CD4-positive, alpha-beta T cell treated with Interleukin-10 for 1 hour (primary cell): Measurements from ENCODE around the gene XXYLT1.
A peak's percentile ranks its signal among the peaks of the same experiment; 100 is the strongest.

ENCODE experiments used
- DNase-seq: peaks from one replicate; pipeline ENCODE4 v3.0.0-alpha.2; 2020

Gene XXYLT1

GRCh38 chr3:195147649-195148080 lies 123.3 kb downstream of the XXYLT1 start:
- peak; percentile 35 for DNase-seq

- no peak for DNase-seq
Observed at GRCh38 chr3:195146131-195146530, 124.8 kb downstream of the XXYLT1 start.

- DNase-seq, result no peak
Observed at GRCh38 chr3:195145579-195145978, 125.4 kb downstream of the XXYLT1 start.

DNA sequence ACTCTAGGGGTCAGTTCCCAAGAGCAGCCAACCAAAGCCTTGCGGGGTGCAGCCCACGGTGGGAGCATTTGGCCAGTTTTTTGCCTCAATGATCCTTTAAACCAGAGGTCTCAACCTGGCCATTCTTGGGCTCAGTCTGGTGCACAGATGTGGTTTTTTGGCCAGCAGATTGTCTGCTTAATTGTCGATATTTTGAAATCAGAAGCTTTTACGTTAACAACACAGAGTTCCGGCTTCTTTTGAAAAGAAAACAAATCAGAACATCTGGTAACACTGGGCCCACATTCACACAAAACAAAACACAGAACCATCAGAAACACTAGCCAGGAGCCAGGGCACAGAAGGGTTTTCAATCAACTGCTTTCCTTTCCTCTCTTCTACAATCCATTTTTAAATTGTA lies 127.7 kb downstream of the XXYLT1 start:
- no peak for DNase-seq

GRCh38 chr3:195142519-195142918 lies 128.4 kb downstream of the XXYLT1 start:
- no peak for DNase-seq

DNA sequence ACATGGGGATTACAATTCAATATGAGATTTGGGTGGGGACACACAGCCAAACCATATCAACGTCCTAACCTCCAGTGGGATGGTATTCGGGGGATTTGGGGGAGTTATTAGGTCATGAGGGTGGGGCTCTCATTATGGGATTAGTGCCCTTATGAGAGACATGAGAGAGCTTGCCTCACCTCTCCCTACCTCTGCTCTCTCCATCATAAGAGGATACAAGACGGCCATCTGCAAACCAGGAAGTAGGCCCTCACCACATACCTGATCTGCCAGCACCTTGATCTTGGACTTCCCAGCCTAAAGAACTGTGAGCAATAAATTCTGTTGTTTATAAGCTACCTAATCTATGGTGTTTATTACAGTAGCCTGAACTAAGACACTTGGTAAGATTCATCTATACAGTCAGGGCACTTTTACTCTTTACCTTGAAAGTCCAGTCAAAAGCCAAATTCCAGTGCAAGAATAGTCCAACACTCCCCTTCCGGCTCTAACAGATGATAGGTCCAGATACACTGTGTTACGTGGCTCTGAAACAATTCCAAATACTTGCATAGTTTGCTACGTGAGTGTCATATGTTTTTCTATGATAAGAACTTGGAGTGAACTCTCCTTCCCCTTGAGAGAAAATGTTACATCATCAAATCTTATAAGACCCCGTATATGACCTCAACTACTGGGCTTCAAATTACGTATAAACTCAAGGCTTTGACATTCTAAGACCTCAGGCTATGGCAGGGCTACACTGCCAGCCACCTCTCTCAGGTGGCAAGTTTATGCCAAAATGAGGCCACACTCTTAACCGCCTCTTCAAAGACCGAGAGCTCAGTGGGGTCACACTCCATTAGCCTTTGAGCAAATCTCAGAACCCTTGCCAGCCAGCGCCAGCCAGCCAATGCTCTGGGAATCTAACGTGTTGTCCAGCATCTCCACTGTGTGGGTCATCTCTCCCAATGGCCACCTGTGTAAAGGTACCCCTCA lies 129.9 kb downstream of the XXYLT1 start:
- no peak for DNase-seq

GRCh38 chr3:195140410-195140809 lies 130.5 kb downstream of the XXYLT1 start:
- no peak for DNase-seq

DNA sequence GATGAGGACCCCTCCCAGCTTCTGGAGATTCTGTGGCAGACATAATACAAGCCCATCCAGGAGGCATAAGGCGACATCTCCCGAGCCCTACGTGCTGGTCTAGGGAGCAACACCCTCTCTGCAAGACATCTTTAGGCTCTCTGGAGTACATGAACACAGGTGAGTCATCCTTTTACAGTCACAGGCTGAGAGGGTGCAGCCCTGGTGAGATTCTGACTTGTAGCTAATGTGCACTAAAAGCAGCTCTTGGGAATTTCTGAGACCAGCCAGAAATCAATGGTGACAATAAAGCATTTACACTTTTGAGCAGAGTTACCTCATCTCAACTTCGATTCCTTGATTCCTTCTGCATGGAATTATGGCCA lies 131.1 kb downstream of the XXYLT1 start:
- DNase-seq, result no peak

DNA sequence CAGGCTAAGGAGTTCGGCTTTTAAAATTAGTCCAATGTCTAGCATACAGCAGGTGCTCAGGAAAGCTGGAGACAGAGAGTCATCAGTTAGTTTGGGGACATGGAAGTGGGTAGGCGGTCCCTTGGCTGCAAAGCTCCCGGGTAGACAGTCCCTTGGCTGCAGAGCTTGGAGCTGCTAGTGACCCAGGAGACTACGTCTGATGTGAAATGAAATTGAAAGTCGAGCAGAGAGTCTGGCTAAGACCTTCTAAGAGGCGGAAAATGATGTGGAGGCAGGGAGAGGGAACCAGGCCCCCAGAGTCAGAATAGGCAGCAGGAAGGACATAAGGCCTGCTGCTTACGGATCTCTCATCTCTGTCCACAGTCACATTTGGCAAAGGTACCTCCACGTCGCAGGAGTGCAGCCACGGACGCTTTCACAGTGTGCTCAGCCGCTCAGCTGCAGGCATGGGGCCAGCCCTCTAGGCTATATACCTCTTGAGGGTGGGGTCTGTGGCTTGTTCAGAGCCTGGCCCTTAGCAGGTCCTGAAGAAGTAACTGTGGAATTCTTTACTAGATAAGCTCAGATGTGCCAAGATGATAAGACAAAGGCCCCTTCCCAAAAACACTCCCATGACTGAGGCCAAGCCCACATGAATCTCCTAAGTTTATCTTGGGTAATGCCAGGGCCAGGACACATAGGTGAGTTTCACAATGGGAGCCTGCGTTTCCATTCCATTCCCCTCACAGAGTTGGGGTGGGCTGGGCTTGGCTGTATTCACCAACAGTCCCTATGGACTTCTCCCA lies 131.7 kb downstream of the XXYLT1 start:
- DNase-seq, result no peak

GRCh38 chr3:195137638-195138588 lies 133.0 kb downstream of the XXYLT1 start:
- DNase-seq, result no peak

DNA sequence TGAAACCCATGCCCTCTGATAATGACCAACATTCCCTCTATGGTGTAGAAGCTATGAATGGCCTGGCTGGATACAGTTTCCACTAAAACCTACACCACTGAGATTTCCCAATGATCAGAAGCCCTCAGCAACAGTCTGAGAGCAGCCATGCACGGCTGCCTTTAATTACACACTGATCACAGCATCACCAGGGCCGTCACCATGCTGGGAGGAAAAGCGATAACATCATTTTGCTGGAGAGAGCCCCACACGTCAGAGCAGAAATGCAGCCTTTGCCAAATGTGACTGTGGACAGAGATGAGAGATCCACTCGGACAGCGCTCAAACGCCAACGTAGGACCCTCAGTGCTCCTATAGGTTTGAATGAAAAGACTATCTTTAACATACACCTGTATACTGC lies 135.0 kb downstream of the XXYLT1 start:
- DNase-seq, result no peak

DNA sequence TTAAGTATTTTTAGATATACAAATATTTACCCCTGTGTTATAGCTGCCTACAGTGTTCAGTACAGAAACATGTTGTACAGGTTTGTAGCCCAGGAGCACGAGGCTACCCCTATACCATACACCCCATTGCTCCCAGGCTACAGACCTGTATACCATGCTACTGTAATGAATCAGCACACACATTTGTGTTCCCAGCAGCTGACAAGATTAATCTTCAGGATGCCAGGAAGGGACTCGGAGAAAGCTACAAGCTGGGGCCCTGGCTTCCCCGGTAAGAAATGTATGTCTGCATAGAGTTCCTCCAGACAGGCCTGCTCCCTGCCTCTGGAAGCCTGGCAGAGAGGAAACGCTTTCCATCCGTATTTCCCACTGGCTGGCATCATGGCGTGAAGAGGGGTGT lies 136.5 kb downstream of the XXYLT1 start:
- no peak for DNase-seq

DNA sequence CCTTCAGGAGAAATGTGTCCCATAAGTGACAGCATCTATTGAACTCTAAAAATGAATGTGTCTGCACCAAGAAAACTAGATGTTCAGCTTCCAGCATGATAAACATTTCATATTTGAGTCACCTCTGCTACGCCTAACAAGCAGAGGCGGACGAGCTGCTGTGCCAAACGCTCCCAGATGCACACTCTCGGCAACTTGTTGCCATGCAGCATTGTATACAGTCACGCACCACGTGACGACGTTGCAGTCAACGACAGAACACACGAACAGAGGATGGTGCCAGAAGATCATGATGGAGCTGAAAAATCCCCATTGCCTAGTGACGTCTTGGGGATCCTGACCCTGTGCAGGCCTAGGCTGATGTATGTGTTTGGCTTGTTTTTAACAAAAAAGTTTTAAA lies 137.5 kb downstream of the XXYLT1 start:
- peak; percentile 68 for DNase-seq

- no peak for DNase-seq
Observed at GRCh38 chr3:195133013-195133412, 137.9 kb downstream of the XXYLT1 start.

- DNase-seq, result no peak
Observed at GRCh38 chr3:195131176-195131575, 139.8 kb downstream of the XXYLT1 start.

- DNase-seq, result peak; percentile 41
Observed at GRCh38 chr3:195129644-195130492, 141.1 kb downstream of the XXYLT1 start.

DNA sequence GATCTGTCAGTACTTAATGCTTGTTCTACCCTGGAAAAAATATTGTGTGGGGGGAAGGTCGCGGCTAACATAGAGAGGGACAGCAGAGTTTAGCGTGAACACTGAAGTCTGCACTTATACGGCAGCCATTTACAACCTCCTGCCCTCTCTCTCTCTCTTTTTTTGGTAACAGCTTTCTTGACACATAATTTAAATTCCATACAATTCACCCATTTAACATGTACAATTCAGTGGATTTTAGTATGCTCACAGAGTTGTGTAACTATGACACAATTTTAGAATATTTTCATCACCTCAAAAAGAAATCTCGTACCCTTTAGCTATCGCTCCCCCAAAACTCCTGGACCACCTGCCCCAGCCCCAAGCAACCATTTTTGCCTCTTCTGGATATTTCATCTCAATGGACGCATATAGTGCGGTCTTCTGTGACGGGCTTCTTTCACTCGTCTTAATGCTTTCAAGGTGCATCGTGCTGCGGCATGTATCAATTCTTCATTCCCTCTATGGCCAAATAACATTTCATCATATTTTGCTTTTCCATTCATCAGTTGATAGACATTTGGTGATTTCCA lies 141.8 kb downstream of the XXYLT1 start:
- DNase-seq, result no peak

GRCh38 chr3:195128255-195129071 lies 142.5 kb downstream of the XXYLT1 start:
- DNase-seq, result no peak

DNA sequence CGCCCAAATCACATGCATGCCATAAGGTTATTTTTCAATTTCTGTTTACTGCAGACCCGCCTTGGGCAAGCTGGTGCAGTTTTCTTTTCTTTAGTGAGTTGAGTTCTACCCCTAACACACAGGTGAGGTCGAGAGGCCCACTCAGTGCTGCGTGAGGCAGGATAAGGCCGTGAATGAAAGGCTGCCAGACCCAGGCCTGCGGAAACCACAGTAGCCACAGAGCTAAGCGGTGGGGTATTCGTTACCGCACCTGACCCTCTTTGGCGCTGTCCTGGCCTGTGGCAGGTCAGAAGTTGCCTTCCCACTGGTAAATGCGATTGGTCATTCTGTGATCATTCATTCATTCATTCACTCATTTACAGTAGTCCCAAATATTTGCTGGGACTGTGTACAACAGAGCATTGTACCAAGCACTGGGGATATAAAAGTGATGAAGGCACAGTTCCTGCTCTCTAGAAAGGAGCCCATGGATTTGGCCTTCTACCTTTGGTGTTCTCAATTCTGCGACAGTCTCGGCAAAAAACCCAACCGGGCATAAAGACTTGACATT lies 144.8 kb downstream of the XXYLT1 start:
- no peak for DNase-seq

DNA sequence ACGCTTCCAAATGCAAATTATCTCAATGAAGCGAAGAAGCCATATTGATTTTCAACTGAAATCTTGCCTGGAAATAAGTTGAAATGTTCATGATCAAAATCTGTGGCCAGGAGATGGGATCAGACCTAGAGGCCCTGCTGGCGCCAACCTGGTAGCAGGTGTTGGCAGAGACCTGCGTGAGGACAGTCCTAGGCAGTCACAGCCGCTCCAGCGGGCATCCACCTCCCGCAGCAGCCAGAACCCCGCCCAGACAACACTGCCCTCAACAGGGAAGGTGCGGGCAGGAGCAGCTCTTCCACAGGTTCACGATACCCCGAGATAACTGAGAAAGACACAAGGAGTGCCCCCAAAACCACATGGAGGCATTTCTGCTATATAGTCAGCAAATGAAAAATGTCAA lies 145.3 kb downstream of the XXYLT1 start:
- DNase-seq, result no peak
